ENCODE measurements around the gene CER1.
"Not testable (repeated sequence)": the region's sequence is repeated elsewhere in the genome, so short reads cannot be mapped to it uniquely, and the experiment has no call there.

Gene CER1

DNA sequence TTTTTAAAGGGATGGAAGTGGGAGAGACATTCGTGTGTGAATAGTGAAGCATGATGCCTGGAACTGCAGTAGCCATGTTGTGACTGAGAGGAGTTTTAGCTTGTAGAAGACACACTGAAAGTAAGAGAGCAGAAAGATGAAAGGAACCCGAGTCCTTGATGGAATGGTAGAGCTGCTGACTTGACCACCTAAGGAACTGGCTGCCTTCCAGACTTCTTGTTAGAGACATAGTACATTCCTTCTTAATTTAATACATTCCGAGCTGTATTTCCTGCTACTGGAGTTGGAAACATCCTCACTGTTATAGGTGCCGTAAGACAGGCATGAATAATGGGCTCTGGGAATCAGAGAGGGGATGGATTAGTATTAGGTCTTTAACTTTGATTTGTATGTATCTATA lies 7.4 kb downstream of the CER1 start:
- peak; percentile 62 for DNase-seq

DNA sequence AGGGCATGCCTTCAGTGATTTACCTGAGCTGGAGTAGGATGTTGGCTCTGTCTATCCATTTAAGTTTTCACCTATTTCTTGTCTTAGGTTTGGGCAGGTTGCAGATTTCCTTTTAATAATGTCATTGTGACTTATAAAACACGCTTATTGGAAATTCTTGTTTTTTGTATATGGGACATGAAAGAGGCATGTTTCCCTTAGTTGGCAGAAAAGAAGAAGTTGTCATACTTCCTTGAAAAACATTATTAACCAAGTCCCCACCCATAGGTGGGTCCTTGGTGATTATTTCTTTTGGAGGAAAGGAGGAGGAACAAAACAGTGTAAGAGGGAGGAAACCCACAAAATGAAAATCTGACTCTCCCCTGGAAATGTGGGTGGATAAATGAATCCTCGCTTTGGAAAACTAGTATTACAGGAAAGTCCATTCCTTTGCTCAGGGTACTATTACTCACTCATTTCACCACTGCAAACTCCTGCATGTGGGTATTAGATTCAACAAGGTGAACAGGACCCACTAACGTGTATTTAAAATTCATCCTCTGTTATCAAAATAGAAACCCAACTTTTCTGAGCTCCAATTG lies 9.3 kb downstream of the CER1 start:
- no peak for DNase-seq

DNA sequence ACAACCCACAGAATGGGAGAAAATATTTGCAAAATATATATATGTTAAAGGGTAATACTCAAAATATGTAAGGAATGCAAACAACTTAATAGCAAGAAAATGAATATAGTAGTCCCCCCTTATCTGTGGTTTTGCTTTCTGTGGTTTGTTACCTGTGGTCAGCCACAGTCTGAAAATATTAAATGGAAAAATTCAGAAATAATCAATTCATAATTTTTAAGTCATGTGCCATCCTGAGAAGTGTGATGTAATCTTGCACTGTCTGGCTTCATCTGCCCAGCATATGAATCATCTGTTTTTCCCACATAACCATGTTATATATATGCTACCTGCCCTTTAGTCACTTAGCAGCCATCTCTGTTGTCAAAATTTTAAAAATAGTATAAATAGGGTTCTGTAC lies 11.7 kb downstream of the CER1 start:
- peak; percentile 80 for DNase-seq

DNA sequence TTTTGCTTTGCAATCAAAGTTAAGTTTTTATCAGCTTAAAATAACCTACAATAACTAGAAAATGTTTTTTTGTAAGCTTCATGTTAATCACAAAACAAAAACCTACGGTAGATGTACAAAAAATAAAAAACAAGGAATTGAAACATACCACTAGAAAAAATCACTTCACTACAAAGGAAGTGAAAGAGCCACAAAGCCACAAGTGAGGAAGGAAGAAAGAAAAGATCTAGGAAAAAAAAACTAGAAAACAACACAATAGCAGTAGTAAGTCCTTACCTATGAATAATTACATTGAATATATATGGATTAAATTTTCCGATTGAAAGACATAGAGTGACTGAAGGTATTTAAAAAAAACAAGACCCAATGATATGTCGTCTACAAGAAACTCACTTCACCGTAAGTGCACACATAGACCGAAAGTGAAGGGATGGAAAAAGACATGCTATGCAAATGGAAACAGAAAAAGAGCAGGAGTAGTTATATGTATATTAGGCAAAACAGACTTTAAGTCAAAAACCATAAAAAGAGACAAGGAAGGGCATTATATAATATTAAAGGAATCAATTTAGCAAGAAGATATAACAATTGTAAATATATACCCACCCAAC lies 15.9 kb downstream of the CER1 start:
- no peak for DNase-seq

DNA sequence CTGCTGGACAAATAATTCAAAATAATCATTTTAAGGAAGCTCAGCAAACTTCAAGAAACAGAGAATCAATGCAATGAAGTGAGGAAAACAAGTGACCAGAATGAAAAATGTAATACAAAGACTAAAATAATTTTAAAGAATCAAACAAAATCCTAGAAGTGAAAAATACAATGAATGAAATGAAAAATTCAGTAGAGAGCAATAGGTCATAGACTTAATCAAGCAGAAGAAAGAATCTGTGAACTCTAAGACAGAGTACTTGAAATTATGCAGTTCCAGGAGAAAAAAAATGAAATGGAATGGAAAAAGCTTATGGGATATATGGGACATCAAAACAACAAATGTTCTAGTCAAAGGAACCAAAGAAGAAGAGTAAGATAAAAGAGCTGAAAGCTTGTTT lies 17.5 kb downstream of the CER1 start:
- DNase-seq = no peak

DNA sequence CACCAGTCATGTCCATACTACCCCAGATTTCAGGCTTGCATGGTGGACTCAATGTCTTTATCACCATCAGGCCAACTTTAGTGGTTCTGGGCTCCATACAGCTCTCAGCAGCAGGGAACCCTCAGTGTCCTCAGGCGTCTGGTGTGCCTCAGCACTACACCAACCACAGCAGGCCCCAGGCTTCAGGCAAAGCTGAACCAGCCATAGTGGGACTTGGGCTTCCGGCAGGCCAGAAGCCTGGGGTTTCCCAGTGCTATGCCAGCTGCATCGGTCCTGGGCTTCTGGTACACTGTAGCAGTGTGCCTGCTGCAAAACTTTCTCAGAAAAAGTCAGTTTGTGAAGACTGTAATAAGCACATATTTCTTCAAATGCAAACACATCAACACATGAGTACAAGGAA lies 18.3 kb downstream of the CER1 start:
- DNase-seq = no peak

DNA sequence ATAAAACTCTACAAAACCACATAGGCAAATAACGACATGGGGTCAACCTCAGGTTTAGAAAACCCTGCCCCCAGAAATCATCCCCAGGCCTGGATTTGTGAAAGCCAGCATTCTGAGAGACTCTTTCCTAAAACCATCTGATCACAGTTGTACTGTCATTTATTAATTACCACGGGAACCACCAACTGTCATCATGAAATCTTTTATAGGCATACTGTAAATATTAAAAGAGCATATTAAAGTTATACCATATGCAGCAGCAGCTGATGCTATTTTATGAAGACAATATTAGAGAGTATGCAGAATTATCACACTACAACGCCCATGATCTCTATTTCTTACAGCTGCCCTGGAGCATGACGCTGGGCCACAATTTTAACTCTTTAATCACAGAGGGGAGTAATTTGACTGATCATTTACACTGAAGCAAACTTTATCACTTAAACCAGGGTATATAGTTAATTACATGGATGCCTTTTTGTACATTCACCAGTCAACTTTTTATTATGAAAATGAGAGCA lies 20.3 kb downstream of the CER1 start:
- DNase-seq = no peak

DNA sequence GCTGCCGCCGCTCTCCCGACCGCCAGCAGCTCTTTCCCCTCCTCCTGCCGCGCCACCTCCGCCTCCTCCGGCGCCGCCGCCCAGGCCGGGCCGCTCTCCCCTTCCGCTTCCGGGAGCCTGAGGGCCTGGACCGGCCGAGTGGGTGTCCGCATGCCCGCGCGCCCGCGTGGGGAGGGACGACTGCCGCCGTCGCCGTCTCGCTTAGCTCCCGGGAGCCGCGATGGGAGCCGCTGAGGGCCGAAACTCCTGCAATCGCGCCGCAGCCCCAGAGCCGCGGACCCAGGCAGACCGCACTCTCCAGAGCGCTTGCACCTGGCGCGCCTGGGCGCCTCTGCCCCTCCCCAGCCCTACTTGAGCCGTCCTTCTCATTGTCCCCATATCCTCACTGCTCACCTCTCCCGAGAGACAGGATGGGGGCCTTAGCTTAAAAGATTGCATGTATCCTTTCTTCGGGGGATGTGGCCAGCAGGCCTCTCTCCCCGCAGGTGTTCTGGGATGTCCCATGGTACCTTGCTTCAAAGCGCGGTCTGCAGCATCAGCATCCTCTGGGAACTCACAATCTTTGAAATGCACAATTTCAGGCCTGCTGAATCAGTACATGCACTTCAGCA lies 29.2 kb downstream of the CER1 start, which contains the start of gene ZDHHC21:
Gene ZDHHC21, minus strand, starts transcription at position 182 of the 611 bp plus-strand sequence. CDS start 19,092 bp downstream, outside the sequence.
- DNase-seq = peak; percentile 61

DNA sequence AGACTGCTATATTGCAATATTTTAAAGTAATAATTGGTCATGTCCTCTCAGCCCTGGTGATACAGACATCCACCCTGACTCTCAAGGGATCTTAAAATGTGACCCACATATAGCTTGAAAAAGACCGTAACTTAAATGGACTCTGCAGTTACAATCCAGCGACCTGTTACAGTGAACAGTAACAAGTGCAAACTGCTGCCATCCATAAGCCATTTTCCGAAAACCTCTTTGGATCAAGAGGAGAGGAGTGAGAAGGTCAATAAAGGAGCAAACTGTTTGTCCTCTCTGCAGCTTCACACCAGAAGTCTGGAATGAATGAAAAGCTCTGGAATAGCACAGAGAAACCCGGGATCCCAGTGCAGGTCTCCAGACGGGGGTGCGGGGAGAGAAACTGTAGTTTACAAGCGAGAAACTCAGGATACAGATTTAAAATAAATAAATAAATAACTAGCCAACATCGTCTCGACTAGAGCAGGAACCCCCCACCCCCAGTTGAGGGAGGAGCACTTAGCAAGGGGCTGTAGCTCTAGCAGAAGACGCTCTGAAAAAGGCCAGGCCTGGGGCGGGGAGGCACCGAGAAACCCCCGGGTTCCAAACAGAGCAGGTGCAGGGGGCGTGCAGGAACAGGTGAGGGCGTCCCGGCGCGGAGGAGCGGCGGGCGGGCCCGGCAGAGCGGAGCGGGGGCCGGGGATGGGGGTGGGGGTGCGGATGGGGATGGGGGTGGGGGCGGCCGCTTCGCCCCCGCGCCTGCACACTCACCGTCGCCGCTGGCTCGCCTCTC lies 29.9 kb downstream of the CER1 start:
- DNase-seq = peak; percentile 12

DNA sequence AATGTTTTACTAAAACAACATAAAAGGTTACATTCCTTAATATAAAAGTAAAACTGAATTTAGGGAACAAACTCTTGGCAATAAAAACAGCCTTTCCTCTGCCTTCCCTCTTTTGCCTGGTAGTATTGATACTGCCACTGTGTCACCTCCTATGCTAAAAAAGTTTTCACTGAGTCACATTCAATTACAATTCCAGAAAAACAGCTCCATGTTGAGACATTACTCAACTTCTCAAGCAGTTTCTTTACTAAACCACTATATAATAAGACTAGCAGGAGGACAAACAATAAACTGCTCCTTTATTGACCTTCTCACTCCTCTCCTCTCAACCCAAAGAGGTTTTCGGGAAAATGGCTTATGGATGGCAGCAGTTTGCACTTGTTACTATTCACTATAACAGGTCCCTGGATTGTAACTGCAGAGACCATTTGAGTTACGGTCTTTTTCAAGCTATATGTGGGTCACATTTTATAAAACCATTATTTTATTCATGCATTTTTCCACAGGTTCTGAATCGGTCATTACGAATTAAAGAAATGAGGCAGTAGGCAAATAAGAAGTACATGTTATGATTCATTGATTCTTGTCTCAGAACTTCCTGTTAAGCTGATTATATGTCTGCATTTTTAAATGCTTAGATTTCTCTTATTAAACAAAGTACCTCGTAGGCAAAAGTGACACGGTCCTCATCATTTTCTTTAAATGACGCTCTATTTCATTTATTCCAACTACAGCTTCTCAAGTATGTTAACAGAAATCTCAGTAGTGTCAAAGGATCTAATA lies 31.4 kb downstream of the CER1 start:
- DNase-seq = no peak

DNA sequence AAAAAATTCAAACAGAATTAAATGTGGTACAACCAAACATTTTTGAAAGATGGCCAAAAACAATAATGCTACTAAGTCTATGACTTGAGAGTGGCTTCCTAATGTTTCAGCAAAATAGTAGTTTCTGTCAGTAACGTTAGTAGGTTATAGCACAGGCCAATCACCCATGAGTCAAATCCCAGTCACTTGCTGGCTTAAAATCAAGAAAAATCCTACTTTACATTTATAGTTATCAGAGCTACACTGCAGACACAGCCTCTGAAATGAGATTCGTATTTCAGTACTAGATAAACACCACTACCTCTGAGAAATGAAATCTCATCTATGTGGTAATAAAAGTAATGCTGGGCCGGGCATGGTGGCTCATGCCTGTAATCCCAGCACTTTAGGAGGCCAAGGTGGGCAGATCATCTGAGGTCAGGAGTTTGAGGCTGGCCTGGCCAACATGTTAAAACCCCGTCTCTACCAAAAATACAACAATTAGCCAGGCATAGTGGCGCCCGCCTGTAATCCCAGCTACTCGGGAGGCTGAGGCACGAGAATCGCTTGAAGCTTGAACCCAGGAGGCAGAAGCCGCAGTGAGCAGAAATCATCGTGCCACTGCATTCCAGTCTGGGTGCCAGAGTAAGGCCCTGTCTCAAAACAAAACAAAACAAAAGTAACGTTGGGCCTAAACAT lies 35.4 kb downstream of the CER1 start:
- peak; percentile 86 for DNase-seq

DNA sequence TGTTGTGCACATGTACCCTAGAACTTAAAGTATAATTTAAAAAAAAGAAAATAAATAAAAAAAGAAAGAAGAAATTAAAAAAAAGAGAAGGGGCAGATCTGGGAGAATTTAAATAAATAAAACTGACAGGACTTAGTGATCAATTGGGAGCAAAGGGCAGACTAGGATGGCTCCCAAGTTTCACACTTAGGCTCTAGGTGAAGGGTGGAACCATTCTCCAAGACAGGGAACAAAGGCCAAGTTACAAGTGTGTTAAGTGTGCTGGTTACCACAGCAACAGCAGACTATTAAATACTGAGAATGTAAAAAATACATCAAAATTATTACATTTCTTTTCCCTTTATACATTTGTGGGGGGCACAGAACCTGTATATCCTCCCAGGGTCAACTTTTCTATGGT lies 36.4 kb downstream of the CER1 start:
- no peak for DNase-seq

DNA sequence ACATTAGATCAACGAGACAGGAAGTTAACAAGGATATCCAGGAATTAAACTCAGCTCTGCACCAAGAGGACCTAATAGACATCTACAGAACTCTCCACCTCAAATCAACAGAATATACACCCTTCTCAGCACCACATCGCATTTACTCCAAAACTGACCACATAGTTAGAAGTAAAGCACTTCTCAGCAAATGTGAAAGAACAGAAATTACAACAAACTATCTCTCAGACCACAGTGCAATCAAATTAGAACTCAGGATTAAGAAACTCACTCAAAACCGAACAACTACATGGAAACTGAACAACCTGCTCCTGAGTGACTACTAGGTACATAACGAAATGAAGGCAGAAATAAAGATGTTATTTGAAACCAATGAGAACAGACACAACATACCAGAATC lies 39.9 kb downstream of the CER1 start:
- DNase-seq = not testable (repeated sequence)

DNA sequence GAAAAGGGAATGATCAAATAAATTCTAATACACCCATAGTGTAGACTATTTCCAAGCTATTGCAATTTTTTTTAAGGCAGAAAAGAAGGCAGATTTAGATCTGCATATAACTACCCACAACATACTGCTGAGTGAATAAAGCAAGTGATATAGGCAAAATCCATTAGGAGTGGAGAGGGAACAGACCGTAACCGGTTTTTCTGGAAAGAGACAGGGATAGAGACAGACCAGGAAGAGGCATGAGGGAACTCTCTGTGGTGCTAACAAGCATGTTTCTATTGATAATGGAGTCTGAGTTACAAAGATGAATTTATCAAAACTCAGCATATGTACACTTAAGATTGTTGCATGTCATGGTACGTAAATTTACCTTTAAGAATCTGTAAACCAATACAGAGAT lies 43.8 kb downstream of the CER1 start:
- no peak for DNase-seq

DNA sequence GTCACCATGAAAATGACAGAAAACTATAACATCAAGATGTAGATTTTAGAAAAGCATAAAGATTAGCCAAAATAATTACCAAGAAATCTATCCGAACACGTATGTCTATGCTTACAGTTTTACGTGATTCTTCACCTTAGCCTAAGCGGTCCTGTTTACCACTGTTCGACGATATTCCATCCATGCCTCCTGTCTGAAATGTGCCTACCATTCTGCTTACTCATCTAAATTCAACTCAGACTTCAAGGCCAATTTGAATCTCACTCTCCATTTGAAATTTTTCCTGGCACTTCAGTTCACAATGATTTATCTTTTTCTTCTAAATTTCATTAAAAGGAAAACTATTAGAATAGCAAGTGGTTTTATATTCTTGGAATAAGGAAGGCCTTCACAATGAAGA lies 44.7 kb downstream of the CER1 start:
- no peak for DNase-seq

DNA sequence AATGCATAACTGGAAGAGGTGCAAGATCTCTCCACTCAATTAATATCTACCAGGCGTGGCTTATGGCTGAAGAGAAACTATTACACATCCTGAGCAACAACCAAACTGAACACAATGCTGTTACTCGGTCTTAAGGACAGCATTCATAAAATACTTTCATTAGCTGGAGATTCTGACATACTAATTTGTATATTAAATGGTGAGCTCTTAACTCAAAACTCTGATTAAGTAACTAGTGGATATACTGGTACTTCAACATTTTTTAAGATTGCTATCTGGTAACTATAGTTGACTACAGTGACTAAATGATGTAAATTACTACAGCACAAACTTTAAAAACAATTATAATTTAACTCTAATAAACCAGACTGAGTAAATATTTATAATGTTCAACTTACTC lies 45.1 kb downstream of the CER1 start:
- DNase-seq = no peak

DNA sequence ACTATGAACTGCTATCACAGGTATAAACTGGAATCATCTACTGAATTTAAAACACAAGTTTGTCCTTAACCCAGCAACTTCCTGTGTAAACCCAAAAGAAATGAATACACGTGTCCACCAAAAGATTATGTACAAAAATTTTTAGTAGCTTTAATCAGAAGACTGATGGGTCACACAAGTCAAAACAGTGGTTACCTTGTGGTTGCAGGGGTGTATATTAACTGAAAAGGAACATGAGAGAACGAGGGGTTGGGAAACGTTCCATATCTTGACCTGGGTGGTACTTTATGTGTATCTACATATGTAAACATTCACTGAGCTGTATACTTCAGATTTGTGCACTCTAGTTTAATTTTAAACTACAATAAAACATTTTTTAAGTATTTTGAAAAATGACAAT lies 47.9 kb downstream of the CER1 start:
- DNase-seq = no peak

DNA sequence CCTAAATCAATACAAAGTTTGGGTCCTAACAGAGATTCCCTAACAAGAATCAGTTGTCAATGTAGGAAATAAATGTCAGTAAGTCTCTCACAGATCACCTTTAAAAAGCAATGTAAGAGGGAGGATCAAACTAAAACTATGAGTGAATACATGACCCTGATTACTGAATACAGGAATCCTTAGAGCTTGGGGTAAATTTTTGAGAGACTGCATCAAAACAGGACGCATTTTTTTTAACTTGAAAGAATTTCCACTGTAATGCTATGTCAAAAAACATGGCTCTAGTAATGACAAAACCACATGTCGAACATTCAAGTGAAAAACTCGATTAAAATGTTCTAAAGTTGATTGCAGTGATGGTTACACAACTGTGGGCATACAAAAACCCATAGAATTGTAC lies 51.2 kb downstream of the CER1 start:
- DNase-seq = no peak

DNA sequence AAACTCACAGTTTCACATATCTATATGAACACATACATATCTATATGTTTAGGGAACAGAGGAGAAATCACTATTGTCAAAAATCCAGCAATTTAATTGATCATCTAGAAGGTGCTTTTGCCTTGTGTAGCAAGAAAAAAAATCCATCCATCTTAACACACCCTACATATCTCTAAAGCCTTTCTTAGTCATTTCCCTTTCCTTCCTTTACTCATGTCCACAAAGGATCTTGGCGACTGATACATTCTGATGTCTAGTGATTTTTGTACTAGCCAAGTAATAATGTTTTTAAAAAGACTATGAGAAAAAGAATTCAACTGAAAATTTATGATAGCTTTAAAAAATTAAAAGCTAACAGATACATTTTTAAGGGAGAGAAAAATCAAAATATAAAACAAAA lies 51.8 kb downstream of the CER1 start:
- DNase-seq = no peak

Measured in fibroblast of skin of abdomen (primary cell).